GM21786 (cell line): ENCODE results near the gene DNAH11.
"Not testable (repeated sequence)": the region's sequence is repeated elsewhere in the genome, so short reads cannot be mapped to it uniquely, and the experiment has no call there.

ENCODE experiments used
- ATAC-seq: cut with Tn5 transposase; IDR thresholded peaks from one replicate; pipeline ENCODE4 v1.9.1; 2021; ENCODE audit not compliant: unreplicated experiment

The DNAH11 gene

GRCh38 chr7:21704359-21704758 is 161.5 kb downstream of the DNAH11 start:
- no peak for ATAC-seq

- ATAC-seq, result no peak
These were observed 163.3 kb downstream of the DNAH11 start for GRCh38 chr7:21706131-21706530.

GRCh38 chr7:21707566-21707965 is 164.7 kb downstream of the DNAH11 start:
- no peak for ATAC-seq

GRCh38 chr7:21708096-21708495 is 165.3 kb downstream of the DNAH11 start:
- ATAC-seq, result no peak

- ATAC-seq, result no peak
These were observed 174.5 kb downstream of the DNAH11 start for GRCh38 chr7:21717323-21717722.

DNA sequence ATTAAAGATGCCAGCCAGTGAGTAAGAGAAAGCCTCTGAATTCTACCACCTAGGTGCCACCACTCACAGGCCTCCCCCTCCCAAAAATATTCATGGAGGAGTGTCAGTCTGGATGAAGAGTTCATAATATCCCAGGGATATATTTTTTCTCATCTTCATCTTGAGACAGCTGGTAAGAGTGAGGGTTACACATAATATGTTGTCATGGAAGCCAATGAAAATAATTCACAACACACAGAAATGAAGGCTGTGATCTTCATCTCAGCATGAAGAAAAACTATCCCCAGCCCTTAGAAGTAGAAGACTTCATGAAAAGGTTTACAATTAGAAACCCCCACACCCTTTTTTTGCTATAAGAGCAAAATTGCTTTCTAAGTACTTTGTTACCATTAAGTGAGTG is 175.6 kb downstream of the DNAH11 start:
- no peak for ATAC-seq

DNA sequence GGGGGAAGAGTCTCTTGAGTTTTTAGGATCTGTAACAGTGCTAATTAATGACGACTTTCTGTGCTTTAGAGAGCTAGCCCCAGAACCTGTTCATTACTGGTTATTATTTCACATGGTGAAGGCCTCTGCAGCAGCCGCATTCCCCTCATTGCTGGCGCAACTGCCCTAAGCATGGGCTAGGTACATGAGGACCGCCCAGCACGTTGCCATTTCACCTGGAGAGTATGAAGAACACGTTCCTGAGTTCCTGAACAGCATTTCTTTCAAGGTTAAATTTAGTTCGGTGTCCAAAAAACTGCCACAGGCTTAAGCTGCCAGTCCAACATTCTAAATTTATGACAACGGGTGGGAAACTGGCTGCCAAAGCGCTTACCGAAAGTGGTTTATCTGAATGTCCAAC is 177.0 kb downstream of the DNAH11 start:
- ATAC-seq, result no peak

DNA sequence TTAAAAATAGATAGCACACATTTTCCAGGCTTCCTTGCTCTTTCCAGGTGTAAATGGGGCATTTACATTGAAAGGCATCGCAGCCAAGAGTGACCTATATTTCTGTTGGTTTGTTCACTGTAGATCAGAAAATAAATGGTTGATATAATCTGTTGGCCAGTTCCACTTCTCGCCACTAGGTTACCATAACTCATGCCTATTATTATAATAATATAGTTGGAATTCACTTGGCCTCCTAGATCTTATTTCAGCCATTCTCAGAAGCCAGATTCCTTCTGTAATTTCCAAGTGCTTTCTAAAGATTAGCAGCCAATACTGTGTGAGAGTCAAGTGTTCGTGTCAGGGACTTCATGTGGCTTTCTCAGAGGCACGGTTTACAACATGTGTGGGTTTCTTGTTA is 179.5 kb downstream of the DNAH11 start:
- ATAC-seq, result no peak

DNA sequence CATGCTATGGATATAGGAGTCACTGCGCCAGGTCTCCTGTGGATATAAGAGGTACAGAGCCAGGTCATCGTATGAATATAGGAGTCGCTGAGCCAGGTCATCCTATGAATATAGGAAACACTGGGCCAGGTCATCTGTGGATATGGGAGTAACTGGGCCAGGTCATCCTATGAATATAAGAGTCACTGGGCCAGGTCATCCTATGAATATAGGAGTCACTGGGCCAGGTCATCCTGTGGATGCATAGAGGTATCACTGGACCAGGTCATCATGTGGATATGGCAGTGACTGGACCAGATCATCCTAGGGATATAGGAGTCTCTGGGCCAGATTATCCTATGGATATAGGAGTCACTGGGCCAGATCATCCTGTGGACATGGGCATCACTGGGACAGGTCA is 181.7 kb downstream of the DNAH11 start:
- ATAC-seq, result no peak

DNA sequence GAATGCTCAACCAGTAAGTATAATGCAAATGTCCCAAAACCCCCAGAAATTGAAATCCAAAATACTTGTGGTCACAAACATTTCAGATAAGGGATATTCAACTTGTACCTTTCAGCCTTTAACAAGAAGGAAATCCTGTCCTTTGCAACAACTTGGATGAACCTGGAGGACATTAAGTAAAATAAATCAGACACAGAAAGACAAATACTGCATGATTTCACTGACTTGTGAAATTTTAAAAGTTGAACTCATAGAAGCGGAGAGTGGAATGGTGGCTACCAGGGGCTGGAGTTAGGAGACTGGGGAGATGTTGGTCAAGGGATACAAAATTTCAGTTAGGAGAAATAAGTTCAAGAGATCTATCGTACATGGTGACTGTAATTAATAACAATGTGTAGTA is 187.6 kb downstream of the DNAH11 start:
- ATAC-seq, result no peak

GRCh38 chr7:21731977-21732376 is 189.1 kb downstream of the DNAH11 start:
- no peak for ATAC-seq

DNA sequence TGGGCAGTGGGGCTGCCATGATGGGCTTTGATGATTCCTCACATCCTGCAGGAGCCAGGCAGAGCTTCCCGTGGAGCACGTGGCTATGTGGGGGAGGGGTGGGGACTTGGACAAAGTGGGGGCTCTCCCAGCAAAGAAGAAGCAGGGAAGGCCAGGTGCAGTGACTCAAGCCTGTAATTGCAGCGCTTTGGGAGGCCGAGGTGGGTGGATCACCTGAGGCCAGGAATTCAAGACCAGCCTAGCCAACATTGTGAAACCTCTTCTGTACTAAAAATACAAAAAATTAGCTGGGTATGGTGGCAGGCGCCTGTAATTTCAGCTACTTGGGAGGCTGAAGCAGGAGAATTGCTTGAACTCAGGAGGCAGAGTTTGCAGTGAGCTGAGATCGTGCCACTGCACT is 190.1 kb downstream of the DNAH11 start:
- not testable (repeated sequence) for ATAC-seq

DNA sequence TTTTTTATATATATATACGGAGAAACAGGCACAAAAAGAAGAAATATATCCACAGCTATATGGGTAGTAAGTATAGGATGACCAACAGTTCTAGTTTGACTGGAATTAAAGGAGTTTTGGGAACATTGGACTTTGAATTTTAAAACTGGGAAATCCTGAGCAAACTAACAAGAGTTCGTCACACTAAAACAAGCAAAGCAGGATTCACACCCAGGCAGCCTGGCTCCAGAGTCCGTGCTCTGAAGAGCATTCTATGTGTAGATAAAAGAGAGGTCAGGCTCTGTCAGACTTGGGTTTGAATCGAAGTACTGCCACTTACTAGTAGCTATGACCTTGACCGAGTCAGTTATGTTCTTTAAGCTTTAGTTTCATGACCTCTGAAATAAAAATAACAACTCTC is 191.0 kb downstream of the DNAH11 start:
- ATAC-seq, result no peak

GRCh38 chr7:21743493-21743892 is 200.7 kb downstream of the DNAH11 start:
- no peak for ATAC-seq

DNA sequence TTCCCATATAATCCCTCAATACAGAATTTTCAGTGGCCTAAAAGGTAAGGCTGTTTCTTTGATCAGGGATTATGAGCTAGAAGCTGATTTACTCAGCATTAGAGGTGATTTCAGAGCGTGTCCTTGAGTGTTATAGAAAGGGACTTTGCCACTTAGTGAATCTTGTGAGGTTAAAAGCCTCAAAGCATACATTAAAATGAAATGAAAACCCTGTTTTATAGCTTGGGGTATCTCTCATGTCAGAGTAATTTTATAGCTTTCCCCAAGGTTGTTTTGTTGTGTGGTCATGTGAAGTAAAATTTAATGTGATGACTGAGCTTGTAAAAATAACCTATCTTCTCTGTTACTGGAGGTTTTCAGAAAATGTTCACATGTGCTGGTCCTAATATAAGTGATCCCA is 204.1 kb downstream of the DNAH11 start:
- no peak for ATAC-seq

- ATAC-seq, result no peak
These were observed 205.0 kb downstream of the DNAH11 start for GRCh38 chr7:21747806-21748205.

DNA sequence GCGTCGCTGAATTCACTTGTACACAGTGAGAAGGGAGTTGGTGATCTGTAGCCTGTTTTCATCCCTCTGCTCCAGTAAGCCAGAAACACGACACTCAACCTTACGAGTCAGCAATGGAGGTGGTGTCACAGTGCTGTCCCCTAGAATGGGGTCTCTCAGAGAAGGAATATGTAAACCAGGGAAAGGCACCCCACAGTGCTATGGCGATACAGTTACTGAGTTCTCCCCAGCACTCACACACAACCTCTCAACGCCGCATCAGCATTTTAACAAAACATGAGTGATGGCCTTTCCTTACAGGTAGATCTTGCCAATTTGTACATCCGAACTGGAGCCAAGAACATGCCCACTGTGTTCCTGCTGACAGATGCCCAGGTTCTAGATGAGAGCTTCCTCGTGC is 206.5 kb downstream of the DNAH11 start:
- no peak for ATAC-seq

DNA sequence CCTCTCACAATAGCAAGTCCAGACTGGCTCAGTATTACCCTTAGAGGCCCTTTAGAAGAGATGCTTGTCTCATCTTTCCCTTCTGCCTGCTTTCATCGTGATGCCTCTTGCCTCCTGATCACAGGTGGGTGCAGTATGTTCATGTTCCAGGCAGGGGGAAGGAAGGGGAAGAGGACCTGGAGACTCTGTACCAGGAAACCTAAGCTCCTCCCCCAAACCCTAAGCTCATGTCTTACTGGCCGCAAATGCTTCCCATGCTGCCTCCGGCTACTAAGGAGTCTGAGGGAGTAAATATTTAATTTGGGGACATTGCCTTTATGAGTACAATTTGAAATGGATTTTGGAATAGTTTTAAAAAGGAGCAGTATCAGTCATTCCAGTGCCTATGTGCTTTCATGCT is 210.2 kb downstream of the DNAH11 start:
- no peak for ATAC-seq

DNA sequence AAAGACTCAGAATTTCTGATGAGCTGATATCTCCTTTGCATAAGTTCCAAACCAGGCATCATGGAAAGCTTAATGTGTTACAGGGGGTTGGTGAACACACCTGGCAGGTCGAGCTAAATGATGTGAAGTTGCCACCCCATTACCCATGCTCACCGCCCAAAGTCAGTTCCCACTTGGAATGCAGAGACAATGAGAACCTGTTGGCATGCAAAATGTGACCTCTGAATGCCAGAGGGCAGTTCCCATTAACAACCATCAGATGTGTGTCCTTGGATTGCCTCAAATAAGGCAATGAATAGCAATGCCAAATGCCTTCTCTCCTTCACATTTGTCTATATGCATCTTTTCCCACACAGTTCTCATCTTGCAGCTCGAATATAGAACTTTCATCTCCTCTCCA is 212.1 kb downstream of the DNAH11 start:
- no peak for ATAC-seq

- ATAC-seq, result no peak
These were observed 214.9 kb downstream of the DNAH11 start for GRCh38 chr7:21757537-21758282.

GRCh38 chr7:21758286-21758685 is 215.4 kb downstream of the DNAH11 start:
- no peak for ATAC-seq

GRCh38 chr7:21762469-21762868 is 219.6 kb downstream of the DNAH11 start:
- no peak for ATAC-seq

GRCh38 chr7:21763818-21764217 is 221.0 kb downstream of the DNAH11 start:
- no peak for ATAC-seq
